Stomach smooth muscle (tissue), 2 donors: ENCODE results near the gene PARVB.

Experiments used
- H3K27ac ChIP-seq: one replicate; pipeline ENCODE4 v1.7.0; 2013; ENCODE audit warnings: mild to moderate bottlenecking, low read length, inconsistent platforms
- H3K27me3 ChIP-seq, 2 donors: one replicate each; pipeline ENCODE4 v1.7.0; 2013; ENCODE audit warnings: low read length in 2 of 2; ENCODE audit not compliant: insufficient read depth in 2 of 2, control insufficient read depth in 1 of 2
- H3K36me3 ChIP-seq, 2 donors: one replicate each; pipeline ENCODE4 v1.7.0; 2013; ENCODE audit warnings: low read length in 2 of 2; ENCODE audit not compliant: control insufficient read depth in 2 of 2, insufficient read depth in 2 of 2
- H3K4me1 ChIP-seq: one replicate; pipeline ENCODE4 v1.7.0; 2013; ENCODE audit warnings: low read length; ENCODE audit not compliant: control insufficient read depth, insufficient read depth
- H3K4me3 ChIP-seq, 2 donors: one replicate each; pipeline ENCODE4 v1.7.0; 2013; ENCODE audit warnings: low read length in 2 of 2
- H3K9ac ChIP-seq, 2 donors: one replicate each; pipeline ENCODE4 v1.7.0; 2013; ENCODE audit warnings: low read length in 2 of 2, mild to moderate bottlenecking in 1 of 2
- H3K9me3 ChIP-seq, 2 donors: one replicate each; pipeline ENCODE4 v1.7.0; 2013; ENCODE audit warnings: low read length in 2 of 2; ENCODE audit not compliant: control insufficient read depth in 2 of 2
- donor health status: healthy.
- donor health status: Pancreatic carcinoma.

PARVB gene

DNA sequence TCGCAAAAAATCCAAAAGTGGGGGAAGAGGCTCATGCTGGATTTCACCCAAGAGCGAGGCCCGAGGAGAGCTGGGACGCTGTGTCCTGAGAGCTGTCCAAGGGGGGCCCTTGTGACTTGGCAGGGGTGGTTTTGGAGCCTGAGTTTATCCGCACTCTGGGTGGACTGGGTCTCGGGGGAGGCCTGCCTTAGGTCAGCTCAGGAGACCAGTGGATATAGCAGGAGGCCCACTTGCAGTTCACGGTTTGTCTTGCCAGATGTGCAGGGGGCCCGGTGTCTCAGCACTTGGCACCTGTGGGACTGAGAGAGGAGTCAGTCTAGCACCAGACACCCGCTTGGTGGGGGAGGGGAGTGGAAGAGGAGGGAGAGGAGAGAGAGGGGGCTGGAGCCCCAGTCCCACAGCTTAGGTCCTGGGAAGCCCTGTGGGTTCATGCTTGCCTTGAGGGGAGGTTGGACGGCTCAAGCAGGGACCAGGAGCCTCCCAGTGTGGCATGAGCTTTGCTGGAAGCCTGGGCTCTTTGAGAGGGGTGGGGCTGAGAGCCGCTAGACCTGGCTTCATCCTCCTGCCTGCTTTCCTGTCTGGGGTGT, 33.4 kb downstream of the PARVB start:
- peak overlapping the region; percentile 14 to 42 for H3K9ac ChIP-seq
- H3K27ac ChIP-seq: peak overlapping the region; percentile 64
- H3K36me3 ChIP-seq: no peaks in the 10 kb centered on the region
- peaks cover 0 to 4% of the 10 kb centered on the region in 2 donors for H3K9me3 ChIP-seq
- H3K4me3 ChIP-seq: peak overlapping the region in 1 of 2 donors; percentile 40
- H3K4me1 ChIP-seq: peaks cover 18% of the 10 kb centered on the region
- no peaks in the 10 kb centered on the region for H3K27me3 ChIP-seq

DNA sequence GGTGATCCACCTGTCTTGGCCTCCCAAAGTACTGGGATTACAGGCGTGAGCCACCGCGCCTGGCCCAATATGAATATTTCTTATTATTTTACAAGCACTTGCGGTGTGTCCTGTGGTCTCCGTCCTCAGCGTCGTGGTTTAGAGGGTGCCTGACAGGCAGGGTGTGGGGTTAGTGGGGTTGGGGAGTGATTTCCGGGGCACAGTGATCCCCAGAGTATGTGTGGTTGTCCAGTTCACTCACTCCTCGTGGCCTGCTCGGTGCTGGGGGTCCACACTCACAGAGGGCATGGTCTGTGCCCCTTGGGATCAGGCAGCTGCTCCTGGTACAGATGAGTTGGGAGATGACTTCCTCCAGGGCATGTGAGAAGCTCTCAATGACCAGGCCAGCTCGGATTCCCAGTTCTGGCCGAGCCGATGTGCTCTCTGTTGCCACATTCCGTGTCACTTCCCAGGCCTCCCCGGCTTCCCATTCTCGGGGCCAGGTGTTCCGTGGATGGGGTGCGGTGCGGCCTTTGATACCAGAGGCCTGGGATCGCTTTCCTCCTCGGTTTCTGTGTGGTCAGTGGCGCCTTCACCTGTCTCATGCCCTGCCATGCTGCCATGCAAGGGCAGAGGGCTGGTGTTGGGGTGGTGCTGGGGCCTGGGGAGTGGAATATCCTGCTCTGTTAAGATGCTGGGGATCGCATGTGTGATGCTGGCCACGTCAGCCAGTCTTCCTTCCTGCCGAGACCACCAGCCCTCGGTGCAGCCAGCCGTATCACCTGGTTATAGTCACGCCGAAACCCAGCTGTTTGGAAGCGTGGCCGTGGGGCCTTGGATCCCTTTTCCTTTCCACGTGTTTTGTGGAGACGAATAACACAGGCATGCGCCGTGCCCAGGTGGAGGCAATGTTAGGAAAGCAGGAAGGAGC, 39.6 kb downstream of the PARVB start:
- Histone ChIP-seq H3K4me3 (no peak overlapping the region), H3K27ac (no peak overlapping the region)

DNA sequence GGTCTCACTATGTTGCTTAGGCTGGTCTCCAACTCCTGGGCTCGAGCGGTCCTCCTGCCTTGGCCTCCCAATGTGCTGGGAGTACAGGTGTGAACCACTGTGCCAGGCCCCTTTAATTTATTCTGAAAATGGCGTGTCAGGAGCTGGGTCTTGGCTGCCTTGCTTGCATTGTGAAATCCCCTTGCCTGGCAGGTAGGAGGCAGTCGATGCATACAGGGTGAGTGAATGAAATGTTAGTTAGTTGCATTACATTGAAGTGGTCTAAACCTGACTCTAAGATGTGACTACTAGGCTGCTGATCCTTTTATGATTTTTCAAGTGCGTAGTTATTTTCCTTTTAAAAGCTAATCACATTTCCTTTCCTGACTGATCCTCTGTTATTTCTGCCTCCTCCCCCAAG, 42.9 kb downstream of the PARVB start:
- Histone ChIP-seq H3K4me1 (no peaks in the 10 kb centered on the region), H3K27ac (no peak overlapping the region)

More for the DNA sequence above, 39.6 kb downstream of the PARVB start:
- peaks cover 8% of the 10 kb centered on the region for H3K4me1 ChIP-seq
- H3K36me3 ChIP-seq: no peaks in the 10 kb centered on the region
- no peaks in the 10 kb centered on the region for H3K27me3 ChIP-seq
- H3K9ac ChIP-seq: no peak overlapping the region
- peaks cover 0 to 4% of the 10 kb centered on the region in 2 donors for H3K9me3 ChIP-seq

DNA sequence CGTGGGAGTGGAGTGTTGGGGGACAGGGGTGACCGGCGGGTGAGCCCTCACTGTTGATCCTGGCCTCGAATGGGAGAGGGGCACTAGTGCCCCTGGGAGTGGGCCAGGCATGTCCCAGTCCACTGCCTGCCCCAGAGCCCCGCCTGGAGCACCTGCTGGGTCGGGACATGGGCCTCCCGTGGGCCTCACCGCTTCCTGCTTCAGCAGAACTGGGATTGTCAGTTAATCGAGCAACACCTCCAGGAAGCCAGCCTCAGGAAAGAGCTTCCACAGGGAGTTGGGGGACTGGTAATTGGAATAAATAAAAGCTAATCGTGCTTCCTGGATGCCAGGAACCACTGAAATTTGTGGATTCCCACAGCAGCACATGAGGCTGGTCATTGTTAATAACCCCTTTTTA, 43.8 kb downstream of the PARVB start:
- no peak overlapping the region for H3K4me3 ChIP-seq
- no peaks in the 10 kb centered on the region for H3K36me3 ChIP-seq
- H3K27me3 ChIP-seq: no peaks in the 10 kb centered on the region
- no peaks in the 10 kb centered on the region for H3K9me3 ChIP-seq
- no peak overlapping the region for H3K9ac ChIP-seq
- no peaks in the 10 kb centered on the region for H3K4me1 ChIP-seq
- H3K27ac ChIP-seq: peak overlapping the region; percentile 11

More for the DNA sequence above, 42.9 kb downstream of the PARVB start:
- Histone ChIP-seq H3K27me3 (no peaks in the 10 kb centered on the region), H3K36me3 (no peaks in the 10 kb centered on the region), H3K9me3 (no peaks in the 10 kb centered on the region), H3K9ac (no peak overlapping the region), H3K4me3 (no peak overlapping the region)

DNA sequence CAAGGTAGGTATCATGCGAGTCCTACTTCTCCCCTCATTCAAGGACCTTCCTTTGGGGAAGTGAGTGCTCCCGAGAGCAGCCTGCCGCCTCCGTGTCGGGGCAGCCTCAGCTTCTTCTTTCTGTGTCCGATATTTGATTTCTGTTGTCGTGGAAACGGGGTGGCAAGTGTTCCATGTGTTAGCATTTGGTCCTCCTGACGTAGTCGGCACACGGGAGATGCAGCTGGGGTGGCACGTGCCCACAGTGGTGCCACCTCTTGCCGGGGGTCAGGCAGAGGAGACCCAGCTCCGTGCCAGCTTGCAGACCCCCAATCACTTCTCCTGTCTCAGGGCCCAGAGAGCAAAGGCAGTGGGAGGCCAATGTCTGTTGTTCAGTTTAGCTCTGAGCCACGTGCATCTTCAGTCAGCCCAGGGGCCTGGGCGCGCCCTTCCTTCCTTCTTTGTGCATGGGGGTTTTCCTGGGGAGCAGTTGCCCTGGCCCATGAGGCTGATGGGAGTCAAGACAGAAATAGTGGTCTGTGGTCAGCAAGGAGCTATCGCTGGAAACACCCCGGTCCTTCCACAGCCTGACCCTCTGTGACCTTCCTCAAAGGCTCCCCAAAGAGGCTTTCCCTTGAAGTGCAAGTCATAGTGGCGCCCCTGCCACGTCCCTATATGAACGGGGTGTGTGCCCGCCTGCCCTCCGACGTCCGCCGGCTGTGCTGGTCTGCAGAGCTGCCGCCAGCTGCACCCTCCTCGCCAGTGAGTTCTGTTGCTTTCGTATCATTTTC, 44.5 kb downstream of the PARVB start:
- no peaks in the 10 kb centered on the region for H3K4me1 ChIP-seq
- no peaks in the 10 kb centered on the region for H3K27me3 ChIP-seq
- no peaks in the 10 kb centered on the region for H3K9me3 ChIP-seq
- no peak overlapping the region for H3K4me3 ChIP-seq
- H3K36me3 ChIP-seq: no peaks in the 10 kb centered on the region
- no peak overlapping the region for H3K9ac ChIP-seq
- H3K27ac ChIP-seq: peak overlapping the region; percentile 11

DNA sequence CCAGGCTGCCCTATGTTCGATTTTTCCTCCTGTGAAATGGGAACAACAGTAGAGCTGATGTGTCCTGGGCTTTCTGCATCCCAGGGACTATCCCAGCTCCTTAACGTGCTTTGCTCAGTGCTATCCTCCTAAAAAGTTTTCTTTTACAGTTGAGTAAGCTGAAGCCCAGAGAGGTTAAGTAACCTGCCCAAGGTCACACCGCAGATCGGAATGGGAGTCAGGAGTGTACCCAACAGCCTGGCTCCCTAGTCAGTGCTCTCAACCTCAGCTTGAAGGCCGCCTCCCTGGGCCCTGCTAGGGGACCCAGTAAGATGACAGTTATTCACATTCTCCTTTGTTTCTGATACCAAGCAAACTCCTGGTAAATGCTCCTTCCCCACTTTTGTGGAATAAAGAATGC, 45.9 kb downstream of the PARVB start:
- H3K9ac ChIP-seq: no peak overlapping the region
- no peaks in the 10 kb centered on the region for H3K36me3 ChIP-seq
- H3K9me3 ChIP-seq: no peaks in the 10 kb centered on the region
- no peaks in the 10 kb centered on the region for H3K4me1 ChIP-seq
- H3K4me3 ChIP-seq: no peak overlapping the region
- H3K27me3 ChIP-seq: no peaks in the 10 kb centered on the region
- no peak overlapping the region for H3K27ac ChIP-seq

DNA sequence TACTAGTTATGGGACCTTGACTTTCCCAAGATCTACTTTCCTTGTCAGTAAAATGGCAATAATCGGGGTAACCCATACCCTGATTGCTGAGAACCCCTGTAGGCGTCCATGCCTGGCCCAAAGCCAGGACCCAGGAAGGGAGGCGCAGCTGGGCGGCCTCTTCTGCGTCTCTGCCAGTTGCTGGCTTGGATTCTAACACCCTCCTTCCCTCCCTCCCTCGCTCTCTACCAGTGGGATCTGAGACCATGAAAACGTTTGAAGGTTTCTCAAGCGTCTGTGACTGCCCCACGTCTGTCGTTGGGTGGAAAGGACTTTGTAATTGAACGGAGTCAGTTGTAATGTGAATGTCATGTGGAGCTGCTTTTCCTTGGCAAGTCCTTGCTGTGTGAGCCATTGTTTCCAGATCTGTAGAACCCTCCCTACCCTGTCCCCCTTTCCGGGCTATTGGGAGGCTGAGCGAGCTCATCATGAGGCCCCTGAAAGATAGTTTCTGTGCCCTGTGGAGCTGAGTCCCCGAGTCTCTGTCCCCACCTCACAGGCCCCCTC, 47.8 kb downstream of the PARVB start:
- H3K9me3 ChIP-seq: no peaks in the 10 kb centered on the region
- no peaks in the 10 kb centered on the region for H3K4me1 ChIP-seq
- H3K36me3 ChIP-seq: no peaks in the 10 kb centered on the region
- H3K4me3 ChIP-seq: no peak overlapping the region
- no peaks in the 10 kb centered on the region for H3K27me3 ChIP-seq
- H3K9ac ChIP-seq: no peak overlapping the region
- H3K27ac ChIP-seq: no peak overlapping the region

DNA sequence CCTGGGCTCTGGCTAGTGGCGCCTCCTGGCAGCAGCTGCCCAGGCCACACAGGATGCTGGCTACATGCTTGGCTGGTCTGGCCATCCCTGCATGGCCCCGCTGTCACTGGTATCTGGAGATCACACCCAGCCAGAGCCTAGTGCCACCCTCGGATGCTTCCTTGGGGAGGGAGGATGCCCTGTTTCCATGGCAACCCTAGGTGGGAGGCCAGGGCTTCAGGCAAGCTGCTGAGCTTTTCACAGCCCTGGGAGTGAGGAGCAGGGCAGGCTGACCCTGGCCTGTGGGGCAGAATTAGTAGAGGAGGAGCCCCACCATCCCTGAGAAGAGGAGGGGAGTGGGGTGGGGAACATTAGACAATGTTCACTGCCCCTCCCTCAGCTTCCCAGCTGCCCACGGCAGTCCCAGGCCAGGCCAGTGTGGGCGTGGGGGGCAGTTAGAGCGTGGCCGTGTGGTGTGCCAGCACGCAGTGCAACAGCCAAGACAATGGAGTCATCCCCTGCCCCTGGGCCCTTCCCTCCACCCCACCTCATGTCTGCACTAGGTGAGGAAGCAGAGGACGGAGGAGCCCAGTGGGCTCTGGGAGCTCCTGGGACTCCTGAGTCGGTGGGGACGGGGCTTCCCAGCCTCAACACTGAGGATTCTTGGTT, 50.4 kb downstream of the PARVB start:
- Histone ChIP-seq H3K9me3 (no peaks in the 10 kb centered on the region), H3K27me3 (no peaks in the 10 kb centered on the region), H3K9ac (no peak overlapping the region), H3K4me1 (no peaks in the 10 kb centered on the region), H3K36me3 (no peaks in the 10 kb centered on the region), H3K4me3 (no peak overlapping the region), H3K27ac (no peak overlapping the region)

DNA sequence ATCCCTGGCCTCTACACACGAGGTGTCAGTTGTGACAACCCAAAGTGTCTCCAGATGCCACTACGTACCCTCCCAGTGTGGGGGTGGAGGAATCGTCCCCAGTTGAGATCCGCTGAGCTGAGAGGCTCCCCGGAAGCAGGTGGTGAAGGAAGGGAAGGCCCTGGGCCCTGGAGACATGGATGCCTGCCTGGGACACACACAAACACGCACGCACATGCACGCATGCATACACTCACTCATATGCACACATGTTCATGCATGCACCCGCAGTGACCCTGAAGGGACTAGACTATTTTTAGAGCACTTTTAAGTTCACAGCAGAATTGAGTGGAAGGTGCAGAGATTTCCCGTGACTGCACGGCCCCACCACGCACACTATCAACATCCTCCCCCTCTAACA, 50.9 kb downstream of the PARVB start:
- Histone ChIP-seq H3K36me3 (no peaks in the 10 kb centered on the region), H3K27me3 (no peaks in the 10 kb centered on the region), H3K4me3 (no peak overlapping the region), H3K27ac (no peak overlapping the region), H3K4me1 (no peaks in the 10 kb centered on the region), H3K9ac (no peak overlapping the region), H3K9me3 (no peaks in the 10 kb centered on the region)

DNA sequence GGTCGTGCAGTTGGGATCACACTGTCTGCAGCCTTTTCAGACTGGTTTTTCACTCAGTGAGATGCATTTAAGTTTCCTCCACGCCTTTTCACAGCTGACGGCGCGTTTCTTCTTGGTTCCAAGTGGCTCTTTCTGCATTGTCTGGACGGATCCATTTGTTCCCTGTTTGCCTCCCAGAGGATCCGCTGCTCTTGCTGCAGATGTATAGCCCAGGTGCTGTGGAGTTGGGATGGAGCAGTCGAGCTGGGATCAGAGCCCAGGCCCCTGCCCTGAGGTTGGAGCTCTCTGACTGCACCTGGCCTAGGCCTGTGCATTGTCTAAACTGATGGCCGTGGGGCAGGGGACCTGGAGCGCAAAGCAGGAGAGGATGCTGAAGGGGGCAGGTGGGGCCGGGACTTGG, 51.6 kb downstream of the PARVB start:
- Histone ChIP-seq H3K36me3 (no peaks in the 10 kb centered on the region), H3K27me3 (no peaks in the 10 kb centered on the region), H3K9ac (no peak overlapping the region), H3K9me3 (no peaks in the 10 kb centered on the region), H3K4me3 (no peak overlapping the region), H3K27ac (no peak overlapping the region), H3K4me1 (no peaks in the 10 kb centered on the region)
